A549 (cell line): ENCODE data around the gene BCAS3. TPM values are rescaled to one million over a fixed set of nuclear protein-coding genes. Genes with fewer than 3 reads are reported as not detected.

ENCODE experiments used
- ATAC-seq, 2 experiments: fragments of 200-7000 bp in 1 of 2; fragments of >200 bp in 1 of 2; cut with Nextera tagmentation in 1 of 2; cut with Tn5 transposase in 1 of 2; 3 replicates each; pipeline versions ENCODE4 v1.8.0 to v1.9.1; 2018 to 2020; ENCODE audit warnings: mild to moderate bottlenecking in 1 of 2, moderate library complexity in 1 of 2
- CTCF ChIA-PET: fragments of 300-600 bp; sonication (Branson Sonifier 250); formaldehyde crosslinking; extraction: SDS; loops from one replicate; lab custom pipeline; 2021; ENCODE audit warnings: antibody characterized with exemption, inconsistent platforms; lab: Yijun Ruan, JAX
- POLR2A ChIA-PET: fragments of 350-600 bp; formaldehyde crosslinking; extraction: SDS; loops from one replicate; lab custom pipeline; 2021; ENCODE audit warnings: antibody characterized with exemption, inconsistent platforms; lab: Yijun Ruan, JAX
- DNase-seq, 2 experiments: peaks; one replicate each; pipeline versions ENCODE4 v3.0.0 to v3.0.0-alpha.2; 2011 to 2016; ENCODE audit warnings: low read depth in 1 of 2, low spot score in 1 of 2
- FAIRE-seq: peaks from 2 replicates; lab custom pipeline; 2011; peaks lifted over from hg19 to GRCh38; lab: Jason Lieb, UNC
- H3K27ac ChIP-seq, 2 experiments: fragments of >200 bp; sonication (Bioruptor Twin); formaldehyde crosslinking; 3 replicates each; pipeline ENCODE4 v1.5.1; 2016 to 2017
- H3K4me1 ChIP-seq: fragments of >200 bp; sonication (Bioruptor Twin); formaldehyde crosslinking; 3 replicates; pipeline ENCODE4 v1.6.1; 2016
- H3K4me2 ChIP-seq: fragments of >200 bp; sonication (Bioruptor Twin); formaldehyde crosslinking; 3 replicates; pipeline ENCODE4 v1.6.1; 2016
- H3K4me3 ChIP-seq: fragments of >200 bp; sonication (Bioruptor Twin); formaldehyde crosslinking; 3 replicates; pipeline ENCODE4 v1.5.1; 2016
- H3K9me3 ChIP-seq: fragments of >200 bp; sonication (Bioruptor Twin); formaldehyde crosslinking; 3 replicates; pipeline ENCODE4 v1.6.1; 2016
- CBX8 ChIP-seq: fragments of 200-600 bp; sonication (generic); IDR thresholded peaks from 2 replicates; pipeline ENCODE4 v1.6.1; 2016
- CEBPB ChIP-seq, 2 experiments: fragments of >200 bp in 1 of 2; sonication (Bioruptor Twin) in 1 of 2; formaldehyde crosslinking in 1 of 2; IDR thresholded peaks; 2 replicates each; pipeline ENCODE4 v1.6.1; 2012 to 2016
- EP300 ChIP-seq, 2 experiments: fragments of >200 bp; sonication (Bioruptor Twin); formaldehyde crosslinking; IDR thresholded peaks; 2 replicates in 1 of 2; 3 replicates in 1 of 2; pipeline ENCODE4 v1.6.1; 2016 to 2017
- FOSL2 ChIP-seq, 2 experiments: fragments of 450-650 bp in 1 of 2; fragments of >200 bp in 1 of 2; sonication (Bioruptor Twin) in 1 of 2; formaldehyde crosslinking; IDR thresholded peaks; 2 replicates each; pipeline versions ENCODE4 v1.5.0 to v1.6.1; 2016 to 2020; ENCODE audit warnings: mild to moderate bottlenecking in 1 of 2, moderate library complexity in 1 of 2
- GATA3 ChIP-seq: IDR thresholded peaks from 2 replicates; pipeline ENCODE4 v1.6.1; 2012; ENCODE audit warnings: borderline replicate concordance
- HEYL ChIP-seq: fragments of 250-450 bp; sonication (Bioruptor Pico); IDR thresholded peaks from 2 replicates; pipeline ENCODE4 v1.8.0; 2021; ENCODE audit warnings: mild to moderate bottlenecking, moderate library complexity
- HOXA7 ChIP-seq: fragments of 250-450 bp; sonication (Bioruptor Pico); IDR thresholded peaks from 2 replicates; pipeline ENCODE4 v1.5.0; 2020; ENCODE audit warnings: mild to moderate bottlenecking, moderate library complexity
- HOXB13 ChIP-seq: fragments of 250-450 bp; sonication (Bioruptor Pico); IDR thresholded peaks from 2 replicates; pipeline ENCODE4 v1.5.0; 2020; ENCODE audit warnings: low read depth, mild to moderate bottlenecking, moderate library complexity
- JUN ChIP-seq, 2 experiments: fragments of >200 bp; sonication (Bioruptor Twin); formaldehyde crosslinking; IDR thresholded peaks; 2 replicates in 1 of 2; 3 replicates in 1 of 2; pipeline ENCODE4 v1.6.1; 2016 to 2017
- KDM5A ChIP-seq: fragments of 200-600 bp; sonication (generic); IDR thresholded peaks from 2 replicates; pipeline ENCODE4 v1.6.1; 2016; ENCODE audit warnings: antibody characterized with exemption, mild to moderate bottlenecking
- MAX ChIP-seq: IDR thresholded peaks from 2 replicates; pipeline ENCODE4 v1.6.1; 2012
- MAZ ChIP-seq: fragments of 150-350 bp; IDR thresholded peaks from 2 replicates; pipeline ENCODE4 v1.6.1; 2014; ENCODE audit warnings: antibody characterized with exemption, low read depth, low read length, borderline replicate concordance
- MYC ChIP-seq: IDR thresholded peaks from 2 replicates; pipeline ENCODE4 v1.6.1; 2012; ENCODE audit warnings: mild to moderate bottlenecking, inconsistent platforms, low read length, improper control_type of control experiment, borderline replicate concordance
- NR3C1 ChIP-seq: fragments of >200 bp; sonication (Bioruptor Twin); formaldehyde crosslinking; IDR thresholded peaks from 3 replicates; pipeline ENCODE4 v1.6.1; 2017
- POLR2A ChIP-seq: IDR thresholded peaks from 2 replicates; pipeline ENCODE4 v1.6.1; 2012; ENCODE audit warnings: mild to moderate bottlenecking, low read length
- RAD21 ChIP-seq, 2 experiments: fragments of >200 bp in 1 of 2; sonication (Bioruptor Twin) in 1 of 2; formaldehyde crosslinking in 1 of 2; IDR thresholded peaks in 1 of 2; conservative IDR thresholded peaks in 1 of 2; 2 replicates in 1 of 2; 3 replicates in 1 of 2; pipeline ENCODE4 v1.6.1; 2012 to 2018; ENCODE audit warnings: inconsistent platforms in 1 of 2
- RFX5 ChIP-seq: fragments of 450-650 bp; IDR thresholded peaks from 2 replicates; pipeline ENCODE4 v1.7.1; 2014; ENCODE audit warnings: antibody characterized with exemption, mild to moderate bottlenecking, moderate library complexity
- SMC3 ChIP-seq: fragments of >200 bp; sonication (Bioruptor Twin); formaldehyde crosslinking; IDR thresholded peaks from 3 replicates; pipeline ENCODE4 v1.6.1; 2018; ENCODE audit warnings: inconsistent platforms
- SREBF2 ChIP-seq: fragments of 450-650 bp; IDR thresholded peaks from 2 replicates; pipeline ENCODE4 v1.6.1; 2014; ENCODE audit warnings: mild to moderate bottlenecking, moderate library complexity
- TFCP2L1 ChIP-seq: fragments of 250-450 bp; sonication (Bioruptor Pico); IDR thresholded peaks from 2 replicates; pipeline ENCODE4 v1.5.0; 2021; ENCODE audit warnings: mild to moderate bottlenecking
- TP53 ChIP-seq: fragments of 250-450 bp; sonication (Bioruptor Pico); IDR thresholded peaks from 2 replicates; pipeline ENCODE4 v1.5.0; 2021; ENCODE audit warnings: mild to moderate bottlenecking, moderate library complexity
- USF2 ChIP-seq: fragments of 450-650 bp; IDR thresholded peaks from 2 replicates; pipeline ENCODE4 v1.6.1; 2014; ENCODE audit warnings: antibody characterized with exemption
- ZFP36 ChIP-seq: fragments of 450-650 bp; IDR thresholded peaks from 2 replicates; pipeline ENCODE4 v1.6.1; 2014; ENCODE audit warnings: borderline replicate concordance; ENCODE audit not compliant: partially characterized antibody
- ZNF302 ChIP-seq: fragments of 250-450 bp; sonication (Bioruptor Pico); IDR thresholded peaks from 2 replicates; pipeline ENCODE4 v1.9.0; 2021; ENCODE audit warnings: inconsistent platforms, mild to moderate bottlenecking, moderate library complexity
- WGBS: methylation state at CpG from one replicate; pipeline ENCODE4 v1.1.6; 2017; ENCODE audit errors: missing lambda C conversion rate; 5-methylcytosine and 5-hydroxymethylcytosine counted together
- polyA plus RNA-seq, 4 experiments: library from polyadenylated mRNA; depleted of rRNA in 3 of 4; stranded (reverse); fragments of >200 nt; fragmentation: RNase III in 1 of 4; extraction: RNeasy Plus Mini Kit Qiagen cat#74134 plus additional on column Dnase treatment in 1 of 4; gene quantifications; 2 replicates in 3 of 4; 3 replicates in 1 of 4; pipeline ENCODE4 v1.2.3, GENCODE V29; 2011 to 2017
- TF ChIP-seq, protein P1 (sequence below): fragments of 250-450 bp; sonication (Bioruptor Pico); IDR thresholded peaks from 2 replicates; pipeline ENCODE4 v1.5.0; 2020; ENCODE audit warnings: low read depth, mild to moderate bottlenecking, moderate library complexity
- TF ChIP-seq, protein P2 (sequence below): fragments of 250-450 bp; sonication (Bioruptor Pico); IDR thresholded peaks from 2 replicates; pipeline ENCODE4 v1.5.0; 2021; ENCODE audit warnings: mild to moderate bottlenecking, moderate library complexity, borderline replicate concordance
- TF ChIP-seq, protein P3 (sequence below): fragments of >200 bp; sonication (Bioruptor Twin); formaldehyde crosslinking; IDR thresholded peaks from 2 replicates; pipeline ENCODE4 v1.6.1; 2016
- TF ChIP-seq, protein P4 (sequence below): fragments of >200 bp; sonication (Bioruptor Twin); formaldehyde crosslinking; IDR thresholded peaks from 3 replicates; pipeline ENCODE4 v1.5.1; 2016

BCAS3 gene
- polyA plus RNA-seq, 2 of the 4 experiments (the other 2 are of a cell fraction) = 14.7 to 43.4 TPM

- H3K27ac ChIP-seq = no peak overlapping the region
- H3K4me2 ChIP-seq = no peak overlapping the region
- no peaks in the 10 kb centered on the region for H3K9me3 ChIP-seq
- ATAC-seq (no peak), FAIRE-seq (peak; percentile 7), DNase-seq (no peak)
- CTCF ChIA-PET = interaction anchor here (0.6 kb wide), 1 partner anchor 12 kb away, joined by 4 read pairs; no protein-coding TSS in a partner anchor
- POLR2A ChIA-PET = no interaction called here
- H3K4me3 ChIP-seq = no peak overlapping the region
- TF ChIP-seq KDM5A (no peak), ZFP36 (no peak), SMC3 (no peak), FOSL2 (IDR thresholded peaks at IDR 0.05) (no peak), FOSL2 (CRISPR knock-in tag; IDR thresholded peaks at IDR 0.05) (no peak), TFCP2L1 (CRISPR knock-in tag) (no peak)
- TF ChIP-seq, protein P1, sequence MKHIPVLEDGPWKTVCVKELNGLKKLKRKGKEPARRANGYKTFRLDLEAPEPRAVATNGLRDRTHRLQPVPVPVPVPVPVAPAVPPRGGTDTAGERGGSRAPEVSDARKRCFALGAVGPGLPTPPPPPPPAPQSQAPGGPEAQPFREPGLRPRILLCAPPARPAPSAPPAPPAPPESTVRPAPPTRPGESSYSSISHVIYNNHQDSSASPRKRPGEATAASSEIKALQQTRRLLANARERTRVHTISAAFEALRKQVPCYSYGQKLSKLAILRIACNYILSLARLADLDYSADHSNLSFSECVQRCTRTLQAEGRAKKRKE (CRISPR knock-in tag) = no peak
- no peaks in the 10 kb centered on the region for H3K4me1 ChIP-seq
Measured at GRCh38 chr17:60781880-60782412, 104.3 kb downstream of the BCAS3 start.

DNA sequence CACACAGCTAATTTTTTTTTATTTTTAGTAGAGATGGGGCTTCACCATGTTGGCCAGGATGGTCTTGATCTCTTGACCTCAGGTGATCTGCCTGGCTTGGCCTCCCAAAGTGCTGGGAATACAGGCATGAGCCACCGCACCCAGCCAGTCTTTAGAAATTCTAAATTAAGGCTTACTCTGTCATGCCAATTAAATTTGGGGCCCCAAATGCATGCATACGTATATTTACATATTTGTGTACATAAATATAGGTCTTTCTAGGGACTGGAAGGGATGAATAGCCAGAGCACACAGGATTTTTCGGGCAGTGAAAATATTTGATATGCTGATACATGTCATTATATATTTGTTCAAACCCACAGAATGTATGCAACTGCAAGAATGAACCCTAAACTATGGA lies 105.1 kb downstream of the BCAS3 start:
- ATAC-seq = no peak
- no peak overlapping the region for H3K27ac ChIP-seq
- H3K4me1 ChIP-seq = no peaks in the 10 kb centered on the region
- no peaks in the 10 kb centered on the region for H3K9me3 ChIP-seq
- DNase-seq = no peak
- WGBS = 68% methylated on average over 3 of the region's 3 CpGs
- POLR2A ChIA-PET = no interaction called here
- H3K4me2 ChIP-seq = no peak overlapping the region
- CTCF ChIA-PET = no interaction called here
- no peak for FAIRE-seq
- H3K4me3 ChIP-seq = no peak overlapping the region
- no peak for TF ChIP-seq POLR2A
- no peak for TF ChIP-seq RFX5
- no peak for TF ChIP-seq NR3C1
- TF ChIP-seq ZNF302 = no peak

- Histone ChIP-seq H3K4me2 (no peak overlapping the region), H3K4me3 (no peak overlapping the region), H3K4me1 (no peaks in the 10 kb centered on the region), H3K9me3 (no peaks in the 10 kb centered on the region), H3K27ac (no peak overlapping the region)
- ChIA-PET POLR2A (no interaction called here), CTCF (interaction anchor here (0.9 kb wide), 1 partner anchor 37 kb away, joined by 3 read pairs; no protein-coding TSS in a partner anchor)
- DNase-seq (no peak), FAIRE-seq (peak; percentile 85), ATAC-seq (no peak)
- no peak for TF ChIP-seq KDM5A
- no peak for TF ChIP-seq TP53 (CRISPR knock-in tag)
- TF ChIP-seq MYC = no peak
- no peak for TF ChIP-seq RAD21 (conservative IDR thresholded peaks at IDR 0.05 in 1 of 2, IDR thresholded peaks at IDR 0.05 in 1 of 2)
- no peak for TF ChIP-seq SREBF2
- no peak for TF ChIP-seq GATA3
- TF ChIP-seq, protein P2, sequence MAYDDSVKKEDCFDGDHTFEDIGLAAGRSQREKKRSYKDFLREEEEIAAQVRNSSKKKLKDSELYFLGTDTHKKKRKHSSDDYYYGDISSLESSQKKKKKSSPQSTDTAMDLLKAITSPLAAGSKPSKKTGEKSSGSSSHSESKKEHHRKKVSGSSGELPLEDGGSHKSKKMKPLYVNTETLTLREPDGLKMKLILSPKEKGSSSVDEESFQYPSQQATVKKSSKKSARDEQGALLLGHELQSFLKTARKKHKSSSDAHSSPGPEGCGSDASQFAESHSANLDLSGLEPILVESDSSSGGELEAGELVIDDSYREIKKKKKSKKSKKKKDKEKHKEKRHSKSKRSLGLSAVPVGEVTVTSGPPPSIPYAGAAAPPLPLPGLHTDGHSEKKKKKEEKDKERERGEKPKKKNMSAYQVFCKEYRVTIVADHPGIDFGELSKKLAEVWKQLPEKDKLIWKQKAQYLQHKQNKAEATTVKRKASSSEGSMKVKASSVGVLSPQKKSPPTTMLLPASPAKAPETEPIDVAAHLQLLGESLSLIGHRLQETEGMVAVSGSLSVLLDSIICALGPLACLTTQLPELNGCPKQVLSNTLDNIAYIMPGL (CRISPR knock-in tag) = no peak
- no peak for TF ChIP-seq USF2
- TF ChIP-seq CEBPB (IDR thresholded peaks at IDR 0.05) = no peak
- TF ChIP-seq, protein P3, sequence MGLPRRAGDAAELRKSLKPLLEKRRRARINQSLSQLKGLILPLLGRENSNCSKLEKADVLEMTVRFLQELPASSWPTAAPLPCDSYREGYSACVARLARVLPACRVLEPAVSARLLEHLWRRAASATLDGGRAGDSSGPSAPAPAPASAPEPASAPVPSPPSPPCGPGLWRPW = no peak
- no peak for TF ChIP-seq HOXB13 (CRISPR knock-in tag)
- no peak for TF ChIP-seq MAZ
- TF ChIP-seq, protein P4, sequence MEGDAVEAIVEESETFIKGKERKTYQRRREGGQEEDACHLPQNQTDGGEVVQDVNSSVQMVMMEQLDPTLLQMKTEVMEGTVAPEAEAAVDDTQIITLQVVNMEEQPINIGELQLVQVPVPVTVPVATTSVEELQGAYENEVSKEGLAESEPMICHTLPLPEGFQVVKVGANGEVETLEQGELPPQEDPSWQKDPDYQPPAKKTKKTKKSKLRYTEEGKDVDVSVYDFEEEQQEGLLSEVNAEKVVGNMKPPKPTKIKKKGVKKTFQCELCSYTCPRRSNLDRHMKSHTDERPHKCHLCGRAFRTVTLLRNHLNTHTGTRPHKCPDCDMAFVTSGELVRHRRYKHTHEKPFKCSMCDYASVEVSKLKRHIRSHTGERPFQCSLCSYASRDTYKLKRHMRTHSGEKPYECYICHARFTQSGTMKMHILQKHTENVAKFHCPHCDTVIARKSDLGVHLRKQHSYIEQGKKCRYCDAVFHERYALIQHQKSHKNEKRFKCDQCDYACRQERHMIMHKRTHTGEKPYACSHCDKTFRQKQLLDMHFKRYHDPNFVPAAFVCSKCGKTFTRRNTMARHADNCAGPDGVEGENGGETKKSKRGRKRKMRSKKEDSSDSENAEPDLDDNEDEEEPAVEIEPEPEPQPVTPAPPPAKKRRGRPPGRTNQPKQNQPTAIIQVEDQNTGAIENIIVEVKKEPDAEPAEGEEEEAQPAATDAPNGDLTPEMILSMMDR = no peak
- no peak for TF ChIP-seq TFCP2L1 (CRISPR knock-in tag)
- TF ChIP-seq HEYL (CRISPR knock-in tag) = no peak
- TF ChIP-seq EP300 (IDR thresholded peaks at IDR 0.05) = no peak
- no peak for TF ChIP-seq CBX8
- TF ChIP-seq HOXA7 (CRISPR knock-in tag) = no peak
- no peak for TF ChIP-seq JUN (IDR thresholded peaks at IDR 0.05)
- no peak for TF ChIP-seq MAX
Measured at GRCh38 chr17:60790205-60790604, 112.6 kb downstream of the BCAS3 start.
